ENCODE measurements around the gene EPN1.
"Not testable (repeated sequence)": the region's sequence is repeated elsewhere in the genome, so short reads cannot be mapped to it uniquely, and the experiment has no call there.

GRCh38 chr19:55758797-55759196 lies 83.8 kb downstream of the EPN1 start, which contains the start of gene RFPL4A:
- TF ChIP-seq POLR2A (IDR thresholded peaks at IDR 0.05; ENCODE audit: low read depth, low read length); TAF1 (IDR thresholded peaks at IDR 0.05; ENCODE audit: low read depth, low read length); POLR2AphosphoS5 (IDR thresholded peaks at IDR 0.05; ENCODE audit: low read depth, low read length); PAX5 (IDR thresholded peaks at IDR 0.05; ENCODE audit: insufficient read depth, low read length, severe bottlenecking); SPI1 (IDR thresholded peaks at IDR 0.05; ENCODE audit: low read depth, low read length): not testable (repeated sequence)
